ENCODE data around the gene ZNF552.

ZNF552 gene

GRCh38 chr19:57788114-57788692 is 26.5 kb downstream of the ZNF552 start:
- TF ChIP-seq, protein P1, sequence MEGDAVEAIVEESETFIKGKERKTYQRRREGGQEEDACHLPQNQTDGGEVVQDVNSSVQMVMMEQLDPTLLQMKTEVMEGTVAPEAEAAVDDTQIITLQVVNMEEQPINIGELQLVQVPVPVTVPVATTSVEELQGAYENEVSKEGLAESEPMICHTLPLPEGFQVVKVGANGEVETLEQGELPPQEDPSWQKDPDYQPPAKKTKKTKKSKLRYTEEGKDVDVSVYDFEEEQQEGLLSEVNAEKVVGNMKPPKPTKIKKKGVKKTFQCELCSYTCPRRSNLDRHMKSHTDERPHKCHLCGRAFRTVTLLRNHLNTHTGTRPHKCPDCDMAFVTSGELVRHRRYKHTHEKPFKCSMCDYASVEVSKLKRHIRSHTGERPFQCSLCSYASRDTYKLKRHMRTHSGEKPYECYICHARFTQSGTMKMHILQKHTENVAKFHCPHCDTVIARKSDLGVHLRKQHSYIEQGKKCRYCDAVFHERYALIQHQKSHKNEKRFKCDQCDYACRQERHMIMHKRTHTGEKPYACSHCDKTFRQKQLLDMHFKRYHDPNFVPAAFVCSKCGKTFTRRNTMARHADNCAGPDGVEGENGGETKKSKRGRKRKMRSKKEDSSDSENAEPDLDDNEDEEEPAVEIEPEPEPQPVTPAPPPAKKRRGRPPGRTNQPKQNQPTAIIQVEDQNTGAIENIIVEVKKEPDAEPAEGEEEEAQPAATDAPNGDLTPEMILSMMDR (IDR thresholded peaks at IDR 0.05; ENCODE audit: low read depth, low read length, missing control alignments) = no peak
- H3K4me3 ChIP-seq (replicated peaks; ENCODE audit: low read depth, low read length) = no peak overlapping the region
- no peak for DNase-seq (ENCODE audit: extremely low read depth, low read depth)

DNA sequence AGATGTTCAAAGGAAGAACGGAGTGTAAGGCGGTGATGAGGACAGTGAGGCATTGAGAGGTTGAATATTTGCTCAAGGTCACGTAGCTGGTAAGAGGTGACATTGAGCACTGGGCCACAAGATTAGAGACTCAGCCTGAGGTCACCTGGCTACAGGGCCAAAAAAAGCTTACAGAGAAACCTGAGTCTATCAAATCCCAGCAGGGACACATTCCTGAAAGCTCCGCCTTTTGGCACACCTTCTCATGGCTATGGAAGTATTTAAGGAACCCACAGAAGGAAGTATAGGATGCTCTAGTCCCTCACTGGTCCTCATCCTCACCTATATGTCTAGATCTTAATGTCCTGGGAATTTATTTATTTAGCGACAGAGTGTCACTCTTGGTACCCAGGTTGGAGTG is 27.8 kb downstream of the ZNF552 start:
- TF ChIP-seq, protein P1 (IDR thresholded peaks at IDR 0.05; ENCODE audit: low read depth, low read length, missing control alignments) = no peak
- DNase-seq (ENCODE audit: extremely low read depth, low read depth) = no peak
- no peak overlapping the region for H3K4me3 ChIP-seq (replicated peaks; ENCODE audit: low read depth, low read length)

- TF ChIP-seq, protein P1 (IDR thresholded peaks at IDR 0.05; ENCODE audit: low read depth, low read length, missing control alignments) = no peak
- no peak for DNase-seq (ENCODE audit: extremely low read depth, low read depth)
- H3K4me3 ChIP-seq (replicated peaks; ENCODE audit: low read depth, low read length) = no peak overlapping the region
Measured at GRCh38 chr19:57786286-57786685, 28.4 kb downstream of the ZNF552 start.

DNA sequence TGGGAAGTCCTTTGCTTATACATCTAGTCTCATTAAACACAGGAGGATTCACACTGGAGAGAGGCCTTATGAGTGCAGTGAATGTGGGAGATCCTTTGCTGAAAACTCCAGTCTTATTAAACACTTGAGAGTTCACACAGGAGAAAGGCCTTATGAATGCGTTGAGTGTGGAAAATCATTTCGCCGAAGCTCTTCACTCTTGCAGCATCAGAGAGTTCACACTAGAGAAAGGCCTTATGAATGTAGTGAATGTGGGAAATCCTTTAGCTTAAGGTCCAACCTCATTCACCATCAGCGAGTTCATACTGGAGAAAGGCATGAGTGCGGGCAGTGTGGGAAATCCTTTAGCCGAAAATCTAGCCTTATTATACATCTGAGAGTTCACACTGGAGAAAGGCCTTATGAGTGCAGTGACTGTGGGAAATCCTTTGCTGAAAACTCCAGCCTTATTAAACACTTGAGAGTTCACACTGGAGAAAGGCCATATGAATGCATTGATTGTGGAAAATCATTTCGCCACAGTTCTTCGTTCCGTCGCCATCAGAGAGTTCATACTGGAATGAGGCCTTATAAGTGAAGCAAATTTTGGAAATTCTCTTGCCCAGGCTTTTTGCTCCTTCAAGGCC is 35.4 kb downstream of the ZNF552 start:
- TF ChIP-seq, protein P1 (IDR thresholded peaks at IDR 0.05; ENCODE audit: low read depth, low read length, missing control alignments) = no peak
- DNase-seq (ENCODE audit: extremely low read depth, low read depth) = no peak
- no peak overlapping the region for H3K4me3 ChIP-seq (replicated peaks; ENCODE audit: low read depth, low read length)

GRCh38 chr19:57778336-57778735 is 36.4 kb downstream of the ZNF552 start:
- no peak overlapping the region for H3K4me3 ChIP-seq (replicated peaks; ENCODE audit: low read depth, low read length)

GRCh38 chr19:57776764-57777296 is 37.9 kb downstream of the ZNF552 start:
- no peak for DNase-seq (ENCODE audit: extremely low read depth, low read depth)
- H3K4me3 ChIP-seq (replicated peaks; ENCODE audit: low read depth, low read length) = no peak overlapping the region
- TF ChIP-seq, protein P1 (IDR thresholded peaks at IDR 0.05; ENCODE audit: low read depth, low read length, missing control alignments) = no peak

More at GRCh38 chr19:57778336-57778735, 36.4 kb downstream of the ZNF552 start:
- no peak for DNase-seq (ENCODE audit: extremely low read depth, low read depth)
- TF ChIP-seq, protein P1 (IDR thresholded peaks at IDR 0.05; ENCODE audit: low read depth, low read length, missing control alignments) = no peak

Data from HFF-Myc (cell line).